ENCODE results near the gene FOLR2. TPM values are rescaled to one million over a fixed set of nuclear protein-coding genes. Genes with fewer than 3 reads are reported as not detected.

Gene FOLR2
- total RNA-seq, 1 donor from 2014 or later: not detected

- Mint-ChIP-seq H3K27me3 (ENCODE audit: low read depth) (peaks cover 28% of the 10 kb centered on the region), H3K4me1 (ENCODE audit: low read depth) (peaks cover 22% of the 10 kb centered on the region), H3K36me3 (ENCODE audit: low read depth) (peaks cover 11% of the 10 kb centered on the region), H3K4me3 (ENCODE audit: unreplicated experiment) (peak overlapping the region; percentile 49), H3K9me3 (ENCODE audit: low read depth) (no peaks in the 10 kb centered on the region), H3K27ac (ENCODE audit: unreplicated experiment) (no peak overlapping the region)
- TF ChIP-seq CTCF (IDR thresholded peaks at IDR 0.05): no peak
- DNase-seq (ENCODE audit: low spot score): peak; percentile 70
Measured at GRCh38 chr11:72243173-72244059, 26.8 kb downstream of the FOLR2 start.

GRCh38 chr11:72244060-72244360 lies 27.4 kb downstream of the FOLR2 start, which contains the start of gene PHOX2A:
TSS of gene PHOX2A (minus strand) at chr11:72244176. CDS start at chr11:72244004, 172 bp downstream.
- DNase-seq (ENCODE audit: low spot score): no peak
- Mint-ChIP-seq H3K4me3 (ENCODE audit: unreplicated experiment) (peak within 1 kb of the TSS; percentile 49), H3K9me3 (ENCODE audit: low read depth) (no peaks in the 10 kb centered on the region), H3K27me3 (ENCODE audit: low read depth) (peaks cover 30% of the 10 kb centered on the region), H3K27ac (ENCODE audit: unreplicated experiment) (no peak within 1 kb of the TSS), H3K4me1 (ENCODE audit: low read depth) (peaks cover 18% of the 10 kb centered on the region), H3K36me3 (ENCODE audit: low read depth) (peaks cover 11% of the 10 kb centered on the region)
- no peak for TF ChIP-seq CTCF (IDR thresholded peaks at IDR 0.05)

- no peak overlapping the region for H3K27ac Mint-ChIP-seq (ENCODE audit: unreplicated experiment)
- peak overlapping the region; percentile 36 for H3K4me3 Mint-ChIP-seq (ENCODE audit: unreplicated experiment)
- no peaks in the 10 kb centered on the region for H3K9me3 Mint-ChIP-seq (ENCODE audit: low read depth)
- no peak for TF ChIP-seq CTCF (IDR thresholded peaks at IDR 0.05)
- H3K27me3 Mint-ChIP-seq (ENCODE audit: low read depth): peaks cover 28% of the 10 kb centered on the region
- peak; percentile 83 for DNase-seq (ENCODE audit: low spot score)
- H3K36me3 Mint-ChIP-seq (ENCODE audit: low read depth): peaks cover 11% of the 10 kb centered on the region
- peaks cover 12% of the 10 kb centered on the region for H3K4me1 Mint-ChIP-seq (ENCODE audit: low read depth)
Measured at GRCh38 chr11:72244361-72245262, 28.0 kb downstream of the FOLR2 start.

GRCh38 chr11:72245263-72245816 lies 28.7 kb downstream of the FOLR2 start:
- no peak overlapping the region for H3K4me3 Mint-ChIP-seq (ENCODE audit: unreplicated experiment)
- DNase-seq (ENCODE audit: low spot score): no peak
- H3K36me3 Mint-ChIP-seq (ENCODE audit: low read depth): peaks cover 11% of the 10 kb centered on the region
- no peak for TF ChIP-seq CTCF (IDR thresholded peaks at IDR 0.05)
- H3K27ac Mint-ChIP-seq (ENCODE audit: unreplicated experiment): no peak overlapping the region
- H3K4me1 Mint-ChIP-seq (ENCODE audit: low read depth): peaks cover 11% of the 10 kb centered on the region
- peaks cover 28% of the 10 kb centered on the region for H3K27me3 Mint-ChIP-seq (ENCODE audit: low read depth)
- H3K9me3 Mint-ChIP-seq (ENCODE audit: low read depth): no peaks in the 10 kb centered on the region

GRCh38 chr11:72247584-72247983 lies 31.0 kb downstream of the FOLR2 start:
- TF ChIP-seq CTCF (IDR thresholded peaks at IDR 0.05): no peak
- Mint-ChIP-seq H3K9me3 (ENCODE audit: low read depth) (no peaks in the 10 kb centered on the region), H3K36me3 (ENCODE audit: low read depth) (peaks cover 7% of the 10 kb centered on the region), H3K27me3 (ENCODE audit: low read depth) (peaks cover 25% of the 10 kb centered on the region), H3K4me1 (ENCODE audit: low read depth) (peaks cover 10% of the 10 kb centered on the region), H3K4me3 (ENCODE audit: unreplicated experiment) (no peak overlapping the region), H3K27ac (ENCODE audit: unreplicated experiment) (no peak overlapping the region)
- no peak for DNase-seq (ENCODE audit: low spot score)
